ENCODE measurements around the gene PPP6R3.

PPP6R3 gene

GRCh38 chr11:68651985-68652682 is 191.6 kb downstream of the PPP6R3 start:
- no peak for DNase-seq (ENCODE audit: low read depth in 2 of 2)

GRCh38 chr11:68652683-68653156 is 192.2 kb downstream of the PPP6R3 start:
- no peak for DNase-seq (ENCODE audit: low read depth in 2 of 2)

GRCh38 chr11:68653486-68654430 is 193.2 kb downstream of the PPP6R3 start:
- no peak for DNase-seq (ENCODE audit: low read depth in 2 of 2)

GRCh38 chr11:68654978-68655377 is 194.4 kb downstream of the PPP6R3 start:
- no peak for DNase-seq (ENCODE audit: low read depth in 2 of 2)

GRCh38 chr11:68655406-68655805 is 194.9 kb downstream of the PPP6R3 start:
- no peak for DNase-seq (ENCODE audit: low read depth in 2 of 2)

- DNase-seq (ENCODE audit: low read depth in 2 of 2): no peak
These were observed 195.3 kb downstream of the PPP6R3 start for GRCh38 chr11:68655806-68656205.

- no peak for DNase-seq (ENCODE audit: low read depth in 2 of 2)
These were observed 196.6 kb downstream of the PPP6R3 start for GRCh38 chr11:68657021-68657780.

- no peak for DNase-seq (ENCODE audit: low read depth in 2 of 2)
These were observed 197.5 kb downstream of the PPP6R3 start for GRCh38 chr11:68658097-68658496.

GRCh38 chr11:68658661-68659060 is 198.1 kb downstream of the PPP6R3 start:
- no peak for DNase-seq (ENCODE audit: low read depth in 2 of 2)

- no peak for DNase-seq (ENCODE audit: low read depth in 2 of 2)
These were observed 198.8 kb downstream of the PPP6R3 start for GRCh38 chr11:68659158-68659921.

GRCh38 chr11:68660066-68660810 is 199.7 kb downstream of the PPP6R3 start:
- DNase-seq (ENCODE audit: low read depth in 2 of 2): no peak

GRCh38 chr11:68661014-68661413 is 200.5 kb downstream of the PPP6R3 start:
- DNase-seq (ENCODE audit: low read depth in 2 of 2): no peak

GRCh38 chr11:68661697-68662603 is 201.4 kb downstream of the PPP6R3 start:
- DNase-seq (ENCODE audit: low read depth in 2 of 2): no peak

GRCh38 chr11:68663482-68664010 is 203.0 kb downstream of the PPP6R3 start:
- no peak for DNase-seq (ENCODE audit: low read depth in 2 of 2)

- no peak for DNase-seq (ENCODE audit: low read depth in 2 of 2)
These were observed 203.6 kb downstream of the PPP6R3 start for GRCh38 chr11:68664141-68664540.

GRCh38 chr11:68664906-68665305 is 204.4 kb downstream of the PPP6R3 start:
- DNase-seq (ENCODE audit: low read depth in 2 of 2): no peak
